GM21447 (cell line): ENCODE measurements around the gene GID4.

Experiments
- ATAC-seq: cut with Tn5 transposase; IDR thresholded peaks from one replicate; pipeline ENCODE4 v1.9.1; 2021; ENCODE audit not compliant: unreplicated experiment

The GID4 gene

GRCh38 chr17:18016426-18016825, 22.8 kb upstream of the GID4 start:
- no peak for ATAC-seq

DNA sequence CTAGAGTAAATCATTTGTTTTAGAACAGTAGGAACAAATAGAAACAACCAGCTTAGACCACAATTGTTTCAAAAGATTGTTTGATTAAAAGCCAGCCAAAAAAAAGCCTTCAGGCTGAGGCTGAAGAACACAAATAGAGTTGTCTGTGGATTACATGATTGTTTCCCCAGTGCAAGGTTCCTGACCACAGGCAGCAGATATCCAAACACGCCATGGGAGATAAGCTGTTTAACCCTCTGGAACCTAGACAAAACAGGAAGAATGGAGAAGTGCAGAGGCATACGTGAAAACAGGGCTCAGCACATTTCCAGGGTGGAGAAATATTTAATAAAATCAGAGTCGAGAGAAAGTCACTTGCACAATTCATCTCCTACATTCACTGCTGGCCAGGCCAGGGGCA, 21.2 kb upstream of the GID4 start:
- no peak for ATAC-seq

DNA sequence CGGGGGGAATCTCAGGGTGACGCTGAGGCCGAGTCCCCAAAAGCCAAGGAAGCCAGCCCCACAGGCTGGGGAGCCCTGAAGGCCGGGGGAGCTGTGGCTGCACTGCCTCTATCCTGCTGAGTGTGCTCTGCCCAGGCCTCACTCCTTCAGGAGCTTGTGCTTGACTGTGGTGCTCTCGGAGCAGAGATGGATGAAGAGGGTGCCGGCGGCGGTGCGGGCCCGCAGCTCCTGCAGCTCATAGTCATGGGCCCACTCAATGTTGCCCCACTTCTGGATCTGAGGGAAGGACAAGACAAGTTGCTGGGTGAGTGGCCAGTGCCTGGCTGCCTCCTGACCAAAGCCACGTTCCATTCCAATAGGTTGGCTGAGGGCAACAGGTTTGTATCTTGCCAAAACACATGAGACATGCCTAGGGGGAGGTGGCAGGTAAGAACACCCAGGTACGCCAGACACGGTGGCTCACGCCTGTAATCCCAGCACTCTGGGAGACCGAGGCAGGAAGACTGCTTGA, 20.7 kb upstream of the GID4 start:
- ATAC-seq: no peak

- no peak for ATAC-seq
These were observed 19.4 kb upstream of the GID4 start for GRCh38 chr17:18019838-18020154.

DNA sequence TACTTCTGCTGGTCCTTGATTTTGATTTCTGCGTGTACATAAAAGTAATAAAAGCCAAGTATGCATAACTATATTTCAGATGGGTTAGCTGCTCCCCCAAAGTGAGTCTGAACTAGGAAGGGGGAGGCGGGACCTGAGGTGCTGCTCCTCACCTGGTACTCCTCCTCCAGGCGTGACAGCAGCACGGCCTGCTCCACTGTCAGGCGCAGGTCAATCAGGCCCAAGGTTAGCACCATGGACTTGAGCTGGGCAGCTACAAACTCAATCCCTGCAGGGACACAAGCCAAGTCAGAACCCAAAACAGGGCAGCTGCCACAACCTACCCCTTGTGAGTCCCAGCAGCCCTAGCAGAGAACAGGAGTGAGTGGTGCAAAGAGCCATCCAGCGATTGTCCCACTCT, 18.2 kb upstream of the GID4 start:
- ATAC-seq: no peak

- ATAC-seq: no peak
These were observed 17.8 kb upstream of the GID4 start for GRCh38 chr17:18021372-18021771.

GRCh38 chr17:18025241-18025944, 13.8 kb upstream of the GID4 start:
- ATAC-seq: no peak

DNA sequence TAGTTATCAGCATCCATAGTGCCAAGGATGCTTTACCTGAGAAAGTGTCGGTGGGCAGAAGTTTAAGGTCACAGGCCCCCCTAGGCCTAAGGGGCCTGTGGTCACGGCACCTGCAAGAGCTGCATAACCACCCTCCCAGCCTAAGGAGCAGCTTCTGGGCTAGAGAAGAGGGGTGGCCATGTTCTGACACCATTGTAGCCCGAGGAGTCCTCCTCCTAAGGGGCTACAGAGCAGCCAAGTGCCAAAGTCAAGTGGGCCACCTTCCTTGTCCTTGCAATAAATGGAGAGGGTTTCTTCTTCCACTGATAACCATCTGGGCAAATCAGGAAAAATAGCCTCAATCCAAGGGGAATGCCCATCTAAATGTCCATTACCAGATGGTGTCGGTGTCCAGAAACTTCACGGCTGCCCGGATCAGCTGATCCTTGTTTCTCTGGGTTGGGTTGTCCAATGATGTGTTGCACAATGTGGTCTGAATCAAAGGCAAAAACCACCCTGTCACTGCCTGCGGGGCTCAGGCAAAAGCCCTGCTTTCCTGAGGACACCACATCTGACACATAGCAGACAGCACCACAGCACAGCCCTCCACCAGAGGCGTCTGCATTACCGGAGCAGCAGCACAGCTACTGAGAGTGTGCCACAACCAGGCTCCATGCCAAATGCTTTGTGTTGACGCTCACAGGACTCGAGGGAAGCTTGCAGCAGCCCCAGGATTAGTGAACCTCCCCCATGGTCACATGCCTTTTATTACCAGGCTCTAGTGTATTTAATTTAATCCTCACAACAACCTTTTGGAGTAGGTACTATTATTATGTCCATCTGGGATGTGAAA, 13.0 kb upstream of the GID4 start:
- ATAC-seq: no peak

DNA sequence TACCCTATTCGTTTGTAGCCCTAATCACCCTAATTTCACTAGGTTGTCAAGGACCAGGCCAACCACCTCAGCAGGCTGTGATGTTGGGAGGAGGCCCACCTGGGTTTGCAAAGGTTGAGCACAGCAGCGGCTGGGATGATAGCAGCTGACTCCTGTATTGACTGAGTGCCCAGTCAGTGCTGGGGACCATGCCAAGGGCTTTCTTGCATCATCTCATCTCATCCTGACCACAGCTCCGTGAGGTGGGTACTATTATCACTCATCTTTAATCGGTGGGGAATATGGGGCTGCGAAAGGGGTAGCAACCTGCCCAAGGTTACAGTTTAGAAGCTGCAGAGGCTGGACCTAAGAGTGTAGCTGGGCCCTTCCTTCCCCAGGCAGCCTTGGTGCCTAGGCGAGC, 11.9 kb upstream of the GID4 start:
- no peak for ATAC-seq

DNA sequence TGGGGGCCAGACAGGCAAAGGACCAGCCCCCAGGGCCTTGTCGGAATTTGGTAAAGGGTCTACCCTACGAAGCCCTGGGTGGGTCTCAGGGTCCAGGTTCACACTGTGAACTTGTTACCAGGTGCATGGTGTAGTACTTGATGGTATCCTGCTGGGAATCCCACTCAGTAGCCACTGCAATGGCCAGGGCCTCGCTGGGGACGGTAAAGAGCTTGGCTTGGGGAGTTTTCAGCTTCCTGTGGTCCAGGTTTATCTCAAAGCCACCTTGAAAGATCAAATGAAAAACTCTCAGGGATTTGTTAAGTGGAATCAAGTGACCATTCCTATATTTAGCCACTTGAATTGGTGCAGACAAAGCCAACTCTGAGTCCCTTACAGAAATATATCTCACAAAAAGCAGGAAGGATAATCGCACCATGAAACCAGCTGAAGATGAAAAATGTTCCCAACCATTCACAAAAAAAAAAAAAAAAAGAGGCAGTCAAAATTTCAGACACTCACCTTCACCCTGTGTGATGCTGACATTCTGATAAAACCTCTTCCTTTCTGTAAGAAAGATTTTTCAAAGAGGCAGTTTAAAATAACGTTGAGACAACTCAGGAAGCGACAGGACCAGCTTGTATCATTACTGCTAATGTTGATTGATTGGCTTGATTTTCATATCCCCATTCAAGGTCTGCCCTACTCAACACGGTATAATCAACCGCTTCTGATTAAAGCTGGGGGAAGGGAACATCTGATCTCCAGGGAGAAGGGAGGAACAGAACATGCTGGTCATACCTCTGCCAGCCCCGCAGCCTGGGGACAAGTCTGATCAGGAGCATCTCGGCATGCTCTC, 10.9 kb upstream of the GID4 start:
- no peak for ATAC-seq

- ATAC-seq: no peak
These were observed 10.2 kb upstream of the GID4 start for GRCh38 chr17:18028952-18029540.

DNA sequence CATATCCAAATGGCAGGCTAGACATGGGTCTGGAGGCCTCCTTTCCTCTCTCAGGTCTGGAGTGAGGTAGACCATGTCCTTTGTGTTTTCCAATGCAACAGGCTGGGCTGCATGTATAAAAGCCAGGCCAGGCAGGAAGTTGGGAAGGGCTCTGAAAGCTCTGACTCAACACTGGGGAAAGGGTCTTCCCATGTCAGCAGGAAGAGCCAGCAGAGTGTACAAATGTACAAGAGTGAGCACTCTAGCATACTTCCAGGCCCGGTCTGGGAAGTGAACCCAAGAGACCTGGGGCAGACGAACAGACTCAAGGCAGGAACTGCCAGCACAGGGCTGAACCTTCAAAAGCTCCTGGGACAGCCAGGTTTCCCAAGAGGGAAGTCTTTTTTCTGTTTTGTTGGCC, 7.3 kb upstream of the GID4 start:
- ATAC-seq: no peak

- ATAC-seq: no peak
These were observed 5.6 kb upstream of the GID4 start for GRCh38 chr17:18033442-18034099.

- ATAC-seq: no peak
These were observed 3.5 kb upstream of the GID4 start for GRCh38 chr17:18035704-18036103.

DNA sequence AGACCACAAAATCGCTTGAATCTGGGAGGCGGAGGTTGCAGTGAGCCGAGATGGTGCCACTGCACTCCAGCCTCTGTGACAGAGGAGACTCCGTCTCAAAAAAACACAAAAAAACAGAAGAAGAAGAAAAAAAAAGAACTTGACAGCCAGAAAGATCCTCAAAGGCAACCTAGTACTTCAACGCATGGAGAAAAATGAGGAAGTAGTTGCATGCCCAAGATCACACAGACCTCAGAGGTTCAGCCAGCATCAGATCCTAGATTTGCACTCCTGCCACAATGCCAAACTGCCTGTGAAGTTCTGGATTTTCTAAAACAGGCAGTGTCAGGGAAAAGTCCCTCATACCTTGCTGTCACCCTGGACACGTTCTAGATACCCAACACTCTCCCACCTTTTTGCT, 1.7 kb upstream of the GID4 start:
- ATAC-seq: no peak

GRCh38 chr17:18038149-18038850, 908 bp upstream of the GID4 start:
- no peak for ATAC-seq

DNA sequence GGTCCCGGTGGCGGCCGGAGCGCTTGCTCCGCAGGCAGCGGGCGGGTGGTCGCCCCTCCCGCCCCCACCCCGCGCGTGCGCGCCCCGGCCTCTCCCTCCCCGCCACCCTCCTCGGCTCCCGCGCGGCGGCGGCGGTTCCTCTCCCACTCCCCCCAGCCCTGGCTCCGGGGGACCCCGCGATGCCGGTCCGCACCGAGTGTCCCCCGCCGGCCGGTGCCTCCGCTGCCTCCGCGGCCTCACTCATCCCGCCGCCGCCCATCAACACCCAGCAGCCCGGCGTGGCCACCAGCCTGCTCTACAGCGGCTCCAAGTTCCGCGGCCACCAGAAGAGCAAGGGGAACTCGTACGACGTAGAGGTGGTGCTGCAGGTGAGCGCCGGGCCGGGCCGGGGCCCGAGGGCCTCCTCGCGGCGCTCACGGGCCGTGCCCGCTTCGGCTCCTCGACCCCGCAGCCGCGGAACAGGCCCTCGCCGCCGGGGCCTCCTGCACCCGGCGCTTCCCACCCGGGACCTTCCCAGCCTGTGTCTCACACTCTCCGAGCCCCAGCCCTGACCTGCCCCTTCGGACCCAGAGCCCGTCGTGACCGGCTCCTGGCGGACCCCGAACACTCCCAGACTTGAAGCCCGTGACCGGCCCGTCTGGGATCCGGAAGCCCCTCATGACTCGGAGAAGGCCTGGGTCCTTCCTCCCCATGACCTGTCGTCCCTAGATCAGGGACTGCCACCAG, 490 bp downstream of the GID4 start:
- peak; percentile 23 for ATAC-seq

DNA sequence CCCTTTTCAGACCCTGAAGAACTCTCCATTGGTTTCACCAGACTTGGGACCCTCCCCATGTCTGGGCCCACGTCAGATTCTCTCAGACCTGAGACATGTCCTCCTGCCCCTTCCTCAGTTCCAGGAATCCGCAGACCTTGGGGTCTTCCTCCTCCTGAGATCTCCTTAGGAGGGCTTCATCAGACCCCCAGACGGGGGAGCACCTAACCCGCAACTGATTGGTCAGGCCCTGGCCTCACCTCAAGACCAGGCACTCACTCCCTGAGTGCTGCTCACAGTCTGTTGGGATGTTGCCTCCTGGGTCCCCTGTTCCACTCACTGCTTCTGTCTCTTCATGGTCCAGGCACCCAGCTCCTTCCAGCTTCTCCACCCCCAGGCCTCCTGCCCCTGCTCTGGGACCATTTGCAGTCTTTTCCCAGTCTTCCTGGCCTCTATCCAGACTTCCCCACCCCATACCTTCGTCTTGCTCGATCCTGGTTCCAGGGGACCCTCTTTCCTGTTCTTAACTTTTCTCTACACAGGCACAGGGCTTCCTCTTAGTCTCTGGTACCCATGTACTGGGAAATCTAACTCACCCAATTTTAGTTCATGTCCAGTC, 1.2 kb downstream of the GID4 start:
- ATAC-seq: no peak

DNA sequence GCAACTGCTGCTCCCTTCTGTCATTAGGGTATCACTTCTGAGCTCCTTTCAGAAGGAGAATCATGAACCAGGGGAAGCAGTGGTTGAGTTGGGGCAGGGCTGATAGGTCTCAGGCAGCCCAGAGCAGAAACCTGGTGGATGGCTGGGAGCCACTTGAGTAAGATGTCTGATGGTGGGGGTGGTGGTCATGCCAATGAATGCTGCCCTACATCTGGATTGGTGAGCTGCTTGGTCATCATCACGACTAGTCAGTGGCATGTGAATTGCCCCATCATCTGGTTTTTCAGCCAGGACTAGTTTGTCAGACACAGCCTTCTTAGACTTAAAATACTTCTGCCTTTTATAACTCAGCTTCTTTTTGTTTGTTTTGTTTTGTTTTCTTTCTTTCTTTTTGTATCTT, 2.6 kb downstream of the GID4 start:
- ATAC-seq: no peak
